Activated T-cell treated with anti-CD3 and anti-CD28 coated beads, Interleukin-2, amount 50 U/mL, for 72 hours (primary cell): Measurements from ENCODE around the gene MAP6. TPM values are rescaled to one million over a fixed set of nuclear protein-coding genes. Genes with fewer than 3 reads are reported as not detected.

Experiments used
- ATAC-seq, 2 donors: fragments of 150-1000 bp; cut with Tn5 transposase; replicated peaks in 1 of 2; 2 replicates each; pipeline ENCODE4 v1.10.0; 2021; ENCODE audit warnings: moderate library complexity in 2 of 2, mild to moderate bottlenecking in 1 of 2
- DNase-seq, 2 donors: peaks; one replicate each; pipeline ENCODE4 v3.0.0; 2021 to 2022; ENCODE audit warnings: mixed read lengths in 1 of 2
- H3K27ac Mint-ChIP-seq: one replicate; pipeline ENCODE4 v1.8.0; 2022; ENCODE audit warnings: mild to moderate bottlenecking, moderate library complexity, mixed read lengths
- H3K27me3 Mint-ChIP-seq: one replicate; pipeline ENCODE4 v1.8.0; 2022; ENCODE audit warnings: low read depth, mixed read lengths
- H3K36me3 Mint-ChIP-seq, 2 donors: one replicate each; pipeline ENCODE4 v1.8.0; 2022; ENCODE audit warnings: mixed read lengths in 2 of 2, mild to moderate bottlenecking in 1 of 2; ENCODE audit not compliant: insufficient read depth in 2 of 2
- H3K4me1 Mint-ChIP-seq: one replicate; pipeline ENCODE4 v1.8.0; 2022; ENCODE audit warnings: low read depth, mixed read lengths
- H3K4me3 Mint-ChIP-seq, 2 donors: one replicate each; pipeline ENCODE4 v1.8.0; 2022; ENCODE audit warnings: mild to moderate bottlenecking in 2 of 2, mixed read lengths in 2 of 2, moderate library complexity in 2 of 2
- H3K9me3 Mint-ChIP-seq, 2 donors: one replicate each; pipeline ENCODE4 v1.8.0; 2022; ENCODE audit warnings: mixed read lengths in 2 of 2
- total RNA-seq, 2 donors: library from RNA; stranded (reverse); gene quantifications; one replicate each; pipeline ENCODE4 v1.2.3, GENCODE V29; 2022

Gene MAP6
- total RNA-seq, 2 donors from 2014 or later = 0.14 to 0.16 TPM

DNA sequence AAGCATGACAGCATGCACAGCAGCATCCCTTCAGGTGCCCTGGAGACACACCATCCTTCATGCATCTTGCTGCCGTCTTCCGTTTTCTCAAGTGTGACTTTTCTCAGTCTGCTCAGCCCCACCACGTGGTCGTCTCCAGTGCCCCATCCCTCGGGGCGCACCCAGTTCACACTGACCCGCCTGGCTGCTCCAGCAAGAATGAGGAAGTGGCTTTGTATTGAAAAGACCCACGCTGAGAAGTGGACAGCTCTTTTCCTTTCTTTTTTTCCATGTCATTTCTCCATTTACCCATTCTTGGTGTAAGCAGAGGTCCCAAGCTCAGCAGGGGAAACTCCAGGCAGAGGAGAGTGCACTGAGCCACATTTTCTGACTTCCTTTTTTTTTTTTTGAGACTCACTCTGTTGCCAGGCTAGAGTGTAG is 92.3 kb downstream of the MAP6 start:
- H3K36me3 Mint-ChIP-seq = no peaks in the 10 kb centered on the region
- DNase-seq (no peak), ATAC-seq (no peak)
- H3K27me3 Mint-ChIP-seq = peaks cover 1% of the 10 kb centered on the region
- no peaks in the 10 kb centered on the region for H3K9me3 Mint-ChIP-seq
- H3K27ac Mint-ChIP-seq = no peak overlapping the region
- no peak overlapping the region for H3K4me3 Mint-ChIP-seq
- H3K4me1 Mint-ChIP-seq = peaks cover 2% of the 10 kb centered on the region

DNA sequence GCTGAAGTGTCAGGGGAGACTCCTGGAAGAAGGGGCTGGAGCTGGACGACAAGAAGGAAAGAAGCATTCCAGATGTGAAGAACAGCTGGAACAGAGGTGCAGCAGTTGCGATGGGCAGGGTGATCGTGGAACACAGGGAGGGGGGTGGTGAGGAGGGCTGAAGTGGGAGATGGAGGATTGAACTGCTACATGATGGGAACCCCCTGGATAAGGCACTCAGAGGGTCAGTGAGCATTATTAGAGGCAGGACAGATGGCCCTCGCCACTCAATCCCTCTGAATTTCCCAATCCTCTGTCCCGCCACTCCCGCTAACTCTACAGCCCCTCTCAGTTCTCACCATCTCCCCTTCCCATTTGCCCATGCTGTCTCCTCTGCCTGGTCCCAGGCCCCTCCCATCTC is 92.8 kb downstream of the MAP6 start:
- no peak overlapping the region for H3K27ac Mint-ChIP-seq
- H3K9me3 Mint-ChIP-seq = no peaks in the 10 kb centered on the region
- DNase-seq = no peak
- no peak for ATAC-seq
- no peaks in the 10 kb centered on the region for H3K4me1 Mint-ChIP-seq
- H3K4me3 Mint-ChIP-seq = no peak overlapping the region
- no peaks in the 10 kb centered on the region for H3K36me3 Mint-ChIP-seq
- no peaks in the 10 kb centered on the region for H3K27me3 Mint-ChIP-seq

DNA sequence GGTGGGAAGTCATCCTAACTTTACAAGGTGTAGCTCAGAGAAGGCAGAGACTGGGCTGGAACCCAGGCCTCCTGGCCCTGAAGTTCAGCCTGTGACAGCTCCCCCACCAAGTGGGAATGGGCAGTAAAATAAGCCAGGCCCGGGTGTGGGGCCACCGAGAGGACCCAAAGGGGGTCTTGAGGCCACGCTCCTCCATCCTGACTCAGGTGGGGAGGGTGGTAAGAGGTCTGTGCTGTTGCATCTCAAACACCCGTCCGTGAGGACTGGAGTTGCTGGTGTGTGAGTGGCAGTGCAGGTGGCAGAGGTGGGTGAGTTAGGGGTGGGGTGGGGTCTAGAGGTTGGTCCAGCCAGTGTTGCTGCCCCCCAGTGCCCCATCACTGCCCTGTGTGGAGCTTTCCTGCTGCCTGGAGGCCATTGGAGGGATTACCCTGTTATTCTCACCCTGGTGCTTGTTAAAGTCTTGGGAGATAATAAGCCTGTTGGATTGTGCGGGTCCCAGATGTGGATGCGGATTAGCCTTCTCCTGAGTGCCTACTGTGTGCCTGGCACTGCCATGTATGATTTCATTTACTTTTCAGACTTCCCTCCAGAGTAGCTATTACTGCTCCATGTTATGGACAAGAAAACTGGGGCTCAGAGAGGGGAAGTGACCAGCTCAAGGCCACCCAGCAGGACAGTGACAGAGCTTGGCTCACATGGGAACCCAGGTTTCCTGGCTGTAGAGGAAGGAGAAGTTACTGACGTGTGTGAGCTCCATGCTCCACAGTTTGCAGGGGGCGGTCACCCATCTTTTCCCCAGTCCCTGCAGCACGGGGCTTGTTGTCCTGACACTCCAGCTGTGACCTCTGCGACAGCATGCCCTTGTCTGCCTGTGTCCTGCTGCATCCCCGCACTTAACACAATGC is 93.9 kb downstream of the MAP6 start:
- no peaks in the 10 kb centered on the region for H3K36me3 Mint-ChIP-seq
- no peak for ATAC-seq
- no peaks in the 10 kb centered on the region for H3K4me1 Mint-ChIP-seq
- no peak overlapping the region for H3K27ac Mint-ChIP-seq
- no peak for DNase-seq
- no peaks in the 10 kb centered on the region for H3K27me3 Mint-ChIP-seq
- H3K4me3 Mint-ChIP-seq = no peak overlapping the region
- no peaks in the 10 kb centered on the region for H3K9me3 Mint-ChIP-seq

DNA sequence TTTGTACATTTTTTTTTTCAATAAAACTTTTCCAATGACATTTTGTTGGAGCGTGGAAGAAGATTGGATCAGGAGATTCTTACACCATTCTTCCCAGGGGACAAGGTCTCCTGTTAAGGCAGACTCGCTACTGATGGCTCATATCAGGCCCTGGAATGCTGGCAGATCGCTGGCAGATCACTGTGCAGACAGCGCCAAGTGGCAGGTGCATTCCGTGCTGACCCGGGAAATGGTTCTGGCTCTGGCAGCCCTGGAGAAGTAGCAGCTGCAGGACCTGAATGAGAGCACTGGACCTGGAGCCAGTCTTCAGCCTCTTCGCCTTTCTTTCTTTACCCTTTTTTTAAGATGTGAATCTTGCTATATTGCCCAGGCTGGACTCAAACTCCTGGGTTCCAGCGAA is 96.1 kb downstream of the MAP6 start:
- H3K4me1 Mint-ChIP-seq = no peaks in the 10 kb centered on the region
- DNase-seq = no peak
- H3K36me3 Mint-ChIP-seq = peaks cover 0 to 4% of the 10 kb centered on the region in 2 donors
- ATAC-seq = no peak
- H3K4me3 Mint-ChIP-seq = no peak overlapping the region
- H3K27ac Mint-ChIP-seq = no peak overlapping the region
- H3K9me3 Mint-ChIP-seq = no peaks in the 10 kb centered on the region
- H3K27me3 Mint-ChIP-seq = no peaks in the 10 kb centered on the region

DNA sequence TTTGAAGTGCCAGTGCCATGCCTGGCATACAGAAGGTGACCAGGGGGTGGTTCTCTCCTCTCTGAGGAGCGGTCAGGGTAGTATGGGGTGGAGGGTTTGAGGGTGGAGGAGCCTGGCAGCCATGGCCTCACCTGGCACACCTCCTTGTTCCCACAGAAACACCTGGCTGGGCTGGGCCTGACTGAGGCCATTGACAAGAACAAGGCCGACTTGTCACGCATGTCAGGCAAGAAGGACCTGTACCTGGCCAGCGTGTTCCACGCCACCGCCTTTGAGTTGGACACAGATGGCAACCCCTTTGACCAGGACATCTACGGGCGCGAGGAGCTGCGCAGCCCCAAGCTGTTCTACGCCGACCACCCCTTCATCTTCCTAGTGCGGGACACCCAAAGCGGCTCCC is 97.2 kb downstream of the MAP6 start:
- no peaks in the 10 kb centered on the region for H3K27me3 Mint-ChIP-seq
- H3K4me1 Mint-ChIP-seq = no peaks in the 10 kb centered on the region
- H3K4me3 Mint-ChIP-seq = no peak overlapping the region
- DNase-seq (no peak), ATAC-seq (no peak)
- no peaks in the 10 kb centered on the region for H3K9me3 Mint-ChIP-seq
- H3K27ac Mint-ChIP-seq = no peak overlapping the region
- H3K36me3 Mint-ChIP-seq = peaks cover 0 to 4% of the 10 kb centered on the region in 2 donors

DNA sequence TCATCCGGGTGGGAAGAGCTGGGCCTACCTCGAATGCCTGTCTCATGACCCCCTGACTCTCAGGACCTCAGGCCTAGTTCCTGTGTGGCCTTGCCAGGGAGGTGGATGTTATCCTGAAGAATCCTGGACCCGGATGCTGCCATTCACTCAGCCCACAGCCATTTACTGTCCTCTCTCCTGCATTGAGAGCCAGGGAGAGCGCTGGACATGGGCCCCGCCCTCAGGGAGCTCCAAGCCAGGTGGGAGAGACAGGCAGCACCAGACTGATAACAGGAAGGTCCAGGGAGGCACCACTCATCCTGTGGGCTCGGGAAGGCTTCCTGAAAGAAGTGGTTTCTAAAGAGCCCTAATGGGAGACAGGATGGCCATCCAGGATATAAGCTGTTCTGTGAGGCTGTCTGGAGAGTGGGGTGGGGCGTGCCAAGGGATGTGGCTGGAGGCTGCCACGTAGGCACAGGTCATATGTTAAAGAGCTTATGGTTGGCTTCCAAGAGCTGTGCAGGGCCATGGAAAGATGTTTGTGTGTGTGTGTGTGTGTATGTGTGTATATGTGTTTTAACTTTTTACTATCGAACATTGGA is 98.2 kb downstream of the MAP6 start:
- no peak overlapping the region for H3K27ac Mint-ChIP-seq
- peaks cover 0 to 4% of the 10 kb centered on the region in 2 donors for H3K36me3 Mint-ChIP-seq
- H3K9me3 Mint-ChIP-seq = no peaks in the 10 kb centered on the region
- peaks cover 5% of the 10 kb centered on the region for H3K4me1 Mint-ChIP-seq
- DNase-seq (no peak), ATAC-seq (no peak)
- H3K27me3 Mint-ChIP-seq = no peaks in the 10 kb centered on the region
- H3K4me3 Mint-ChIP-seq = no peak overlapping the region

DNA sequence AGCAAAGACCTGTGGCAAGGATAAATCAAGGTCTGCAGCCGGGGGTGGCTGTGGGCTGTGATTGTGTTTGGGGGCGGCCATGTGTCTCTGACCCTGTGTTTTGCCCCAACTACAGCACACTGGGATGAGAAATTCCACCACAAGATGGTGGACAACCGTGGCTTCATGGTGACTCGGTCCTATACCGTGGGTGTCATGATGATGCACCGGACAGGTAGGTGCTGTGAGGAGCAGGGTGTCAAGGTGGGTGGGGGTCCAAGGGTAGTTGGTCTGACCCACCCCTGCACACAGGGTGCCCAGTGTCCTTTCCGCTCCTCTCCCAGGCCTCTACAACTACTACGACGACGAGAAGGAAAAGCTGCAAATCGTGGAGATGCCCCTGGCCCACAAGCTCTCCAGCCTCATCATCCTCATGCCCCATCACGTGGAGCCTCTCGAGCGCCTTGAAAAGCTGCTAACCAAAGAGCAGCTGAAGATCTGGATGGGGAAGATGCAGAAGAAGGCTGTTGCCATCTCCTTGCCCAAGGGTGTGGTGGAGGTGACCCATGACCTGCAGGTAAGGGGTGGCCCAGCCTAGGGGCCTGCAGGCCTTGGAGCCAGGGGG is 100.1 kb downstream of the MAP6 start:
- Mint-ChIP-seq H3K27ac (no peak overlapping the region), H3K9me3 (no peaks in the 10 kb centered on the region), H3K36me3 (peaks cover 0 to 4% of the 10 kb centered on the region in 2 donors), H3K27me3 (no peaks in the 10 kb centered on the region), H3K4me3 (no peak overlapping the region), H3K4me1 (peaks cover 18% of the 10 kb centered on the region)
- no peak for DNase-seq
- no peak for ATAC-seq

- Mint-ChIP-seq H3K4me1 (peaks cover 25% of the 10 kb centered on the region), H3K36me3 (peaks cover 0 to 4% of the 10 kb centered on the region in 2 donors), H3K27me3 (no peaks in the 10 kb centered on the region), H3K27ac (no peak overlapping the region), H3K4me3 (no peak overlapping the region), H3K9me3 (no peaks in the 10 kb centered on the region)
- DNase-seq = no peak
- no peak for ATAC-seq
Measured at GRCh38 chr11:75567971-75568370, 100.9 kb downstream of the MAP6 start.

DNA sequence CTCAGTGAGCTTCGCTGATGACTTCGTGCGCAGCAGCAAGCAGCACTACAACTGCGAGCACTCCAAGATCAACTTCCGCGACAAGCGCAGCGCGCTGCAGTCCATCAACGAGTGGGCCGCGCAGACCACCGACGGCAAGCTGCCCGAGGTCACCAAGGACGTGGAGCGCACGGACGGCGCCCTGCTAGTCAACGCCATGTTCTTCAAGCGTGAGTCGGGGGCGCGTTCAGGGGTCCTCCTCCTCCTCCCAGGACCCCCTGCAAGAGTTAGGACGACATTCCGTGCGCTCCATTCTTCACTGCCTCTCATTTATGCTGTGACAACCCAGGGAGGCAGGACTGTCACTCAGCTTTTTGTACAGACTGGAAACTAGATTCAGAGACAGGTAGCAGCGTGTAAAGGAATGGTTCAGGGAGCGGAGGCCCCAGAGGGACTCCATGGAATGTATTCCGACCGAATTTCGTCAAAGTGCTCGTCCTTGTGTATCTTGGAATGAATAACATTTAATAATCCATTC is 102.0 kb downstream of the MAP6 start:
- H3K9me3 Mint-ChIP-seq = no peaks in the 10 kb centered on the region
- H3K27ac Mint-ChIP-seq = no peak overlapping the region
- peaks cover 0 to 4% of the 10 kb centered on the region in 2 donors for H3K36me3 Mint-ChIP-seq
- peaks cover 34% of the 10 kb centered on the region for H3K4me1 Mint-ChIP-seq
- H3K4me3 Mint-ChIP-seq = no peak overlapping the region
- no peak for ATAC-seq
- DNase-seq = no peak
- H3K27me3 Mint-ChIP-seq = no peaks in the 10 kb centered on the region

DNA sequence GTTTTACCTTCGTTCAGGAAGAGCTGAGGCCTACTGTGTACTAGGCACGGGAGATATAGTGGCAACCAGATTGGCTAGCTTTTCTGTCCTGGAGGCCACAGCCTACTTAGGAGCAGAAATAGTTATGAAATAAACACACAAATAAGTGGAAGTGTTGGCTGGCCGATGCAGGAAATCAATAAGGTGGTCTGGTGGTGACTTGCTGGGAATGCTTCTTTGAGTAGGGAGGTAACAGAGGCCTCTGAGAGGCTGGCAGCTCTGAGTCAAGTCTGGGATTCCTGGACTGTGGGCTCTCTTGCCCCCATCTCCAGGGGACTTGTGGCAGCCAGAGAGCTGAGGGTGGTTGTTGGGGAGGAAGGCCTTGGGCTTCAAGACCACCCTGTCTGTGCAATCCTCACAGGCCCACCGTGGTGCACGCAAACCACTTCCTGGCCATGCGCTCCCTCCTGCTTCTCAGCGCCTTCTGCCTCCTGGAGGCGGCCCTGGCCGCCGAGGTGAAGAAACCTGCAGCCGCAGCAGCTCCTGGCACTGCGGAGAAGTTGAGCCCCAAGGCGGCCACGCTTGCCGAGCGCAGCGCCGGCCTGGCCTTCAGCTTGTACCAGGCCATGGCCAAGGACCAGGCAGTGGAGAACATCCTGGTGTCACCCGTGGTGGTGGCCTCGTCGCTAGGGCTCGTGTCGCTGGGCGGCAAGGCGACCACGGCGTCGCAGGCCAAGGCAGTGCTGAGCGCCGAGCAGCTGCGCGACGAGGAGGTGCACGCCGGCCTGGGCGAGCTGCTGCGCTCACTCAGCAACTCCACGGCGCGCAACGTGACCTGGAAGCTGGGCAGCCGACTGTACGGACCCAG is 102.7 kb downstream of the MAP6 start:
- H3K27me3 Mint-ChIP-seq = no peaks in the 10 kb centered on the region
- no peaks in the 10 kb centered on the region for H3K9me3 Mint-ChIP-seq
- peaks cover 38% of the 10 kb centered on the region for H3K4me1 Mint-ChIP-seq
- H3K27ac Mint-ChIP-seq = no peak overlapping the region
- peaks cover 0 to 4% of the 10 kb centered on the region in 2 donors for H3K36me3 Mint-ChIP-seq
- ATAC-seq (no peak), DNase-seq (no peak)
- no peak overlapping the region for H3K4me3 Mint-ChIP-seq

DNA sequence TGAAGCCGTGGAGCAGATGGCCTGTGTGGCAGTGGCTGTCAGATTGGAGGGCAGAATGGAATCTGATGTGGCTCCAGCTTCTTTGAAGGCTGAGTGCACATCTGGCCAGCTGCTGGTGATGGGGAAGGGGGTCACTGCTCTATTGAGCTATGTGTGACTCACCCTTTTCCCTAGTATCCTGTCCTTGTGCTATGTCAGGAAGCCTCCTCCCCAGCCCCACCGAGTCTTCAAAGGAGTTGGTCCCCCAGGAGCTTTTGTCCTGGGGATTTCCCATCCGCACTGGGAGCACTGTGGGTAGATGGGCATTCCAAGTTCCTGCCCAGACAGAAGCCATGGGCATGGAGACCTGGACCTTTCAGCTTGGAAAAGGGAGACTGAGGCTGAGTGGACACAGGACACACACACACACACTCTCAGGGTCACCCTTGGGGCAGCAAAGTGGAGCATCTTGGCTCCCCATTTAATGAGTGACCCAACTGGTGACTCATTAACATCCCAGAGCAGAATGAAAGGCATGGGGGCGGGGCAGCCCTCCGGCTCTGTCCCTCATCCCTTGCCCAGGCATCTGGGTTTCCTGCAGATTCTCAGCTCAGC is 103.5 kb downstream of the MAP6 start:
- ATAC-seq = no peak
- Mint-ChIP-seq H3K27me3 (no peaks in the 10 kb centered on the region), H3K27ac (no peak overlapping the region), H3K4me3 (no peak overlapping the region), H3K36me3 (peaks cover 0 to 4% of the 10 kb centered on the region in 2 donors), H3K4me1 (peaks cover 45% of the 10 kb centered on the region), H3K9me3 (no peaks in the 10 kb centered on the region)
- no peak for DNase-seq

GRCh38 chr11:75563978-75564552 is 104.8 kb downstream of the MAP6 start:
- Mint-ChIP-seq H3K4me3 (peak overlapping the region; percentile 89 to 91), H3K36me3 (peaks cover 0 to 4% of the 10 kb centered on the region in 2 donors), H3K9me3 (no peaks in the 10 kb centered on the region), H3K27me3 (no peaks in the 10 kb centered on the region), H3K27ac (peak overlapping the region; percentile 47), H3K4me1 (peaks cover 45% of the 10 kb centered on the region)
- no peak for ATAC-seq
- DNase-seq = no peak
